Breast epithelium (tissue), 4 donors: ENCODE results near the gene NUP210. TPM values are rescaled to one million over a fixed set of nuclear protein-coding genes. Genes with fewer than 3 reads are reported as not detected.

Source experiments
- DNase-seq, 2 donors: peaks; one replicate each; pipeline ENCODE4 v3.0.0-alpha.2; 2019; ENCODE audit warnings: low spot score in 2 of 2
- H3K27ac ChIP-seq, 2 donors: fragments of 200-600 bp; sonication (generic) in 1 of 2; one replicate each; pipeline ENCODE4 v1.5.1; 2016 to 2019; ENCODE audit warnings: mild to moderate bottlenecking in 1 of 2
- H3K27me3 ChIP-seq, 2 donors: fragments of 200-600 bp; sonication (generic) in 1 of 2; one replicate each; pipeline versions ENCODE4 v1.5.1 to v1.6.0; 2017 to 2019; ENCODE audit warnings: control low read depth in 1 of 2, mild to moderate bottlenecking in 1 of 2
- H3K36me3 ChIP-seq: fragments of 200-600 bp; one replicate; pipeline ENCODE4 v1.5.1; 2019
- H3K4me1 ChIP-seq, 2 donors: fragments of 200-600 bp; sonication (generic); one replicate each; pipeline ENCODE4 v1.5.1; 2016 to 2019; ENCODE audit warnings: control low read depth in 1 of 2
- H3K4me3 ChIP-seq, 3 donors: fragments of 200-600 bp; sonication (generic); 1 replicate in 2 of 3; 2 replicates in 1 of 3; pipeline ENCODE4 v1.5.1; 2016 to 2019; ENCODE audit warnings: mild to moderate bottlenecking in 3 of 3, moderate library complexity in 2 of 3
- H3K9me3 ChIP-seq, 2 donors: fragments of 200-600 bp; sonication (generic) in 1 of 2; one replicate each; pipeline ENCODE4 v1.5.1; 2016 to 2019; ENCODE audit warnings: control low read depth in 1 of 2
- CTCF ChIP-seq, 3 donors: fragments of 450-650 bp; IDR thresholded peaks; one replicate each; pipeline ENCODE4 v1.5.1; 2016 to 2017; ENCODE audit warnings: antibody characterized with exemption in 3 of 3, mild to moderate bottlenecking in 3 of 3, moderate library complexity in 3 of 3
- POLR2A ChIP-seq: fragments of 450-650 bp; IDR thresholded peaks from one replicate; pipeline ENCODE4 v1.6.1; 2016; ENCODE audit warnings: antibody characterized with exemption, mild to moderate bottlenecking, moderate library complexity
- POLR2AphosphoS5 ChIP-seq, 3 donors: sonication (generic); formaldehyde crosslinking; IDR thresholded peaks; one replicate each; pipeline ENCODE4 v1.6.1; 2017; ENCODE audit warnings: antibody characterized with exemption in 3 of 3
- intact Hi-C: fragments of 100-400 bp; cut with DNase I; formaldehyde crosslinking; loops from one replicate; pipeline ENCODE4 v1.15.1; 2023; ENCODE audit warnings: low total_unique reads
- total RNA-seq, 3 donors: library from RNA; depleted of rRNA; stranded (reverse); fragments of >200 nt; gene quantifications; one replicate each; pipeline ENCODE4 v1.1.0, GENCODE V29; 2016

NUP210 gene
- total RNA-seq, 3 donors from 2014 or later, result 2.2 to 15.2 (median 14.7) TPM

GRCh38 chr3:13403847-13404246 lies 16.3 kb downstream of the NUP210 start:
- no peaks in the 10 kb centered on the region for H3K36me3 ChIP-seq
- DNase-seq, result no peak
- TF ChIP-seq CTCF (IDR thresholded peaks at IDR 0.05) (no peak), POLR2AphosphoS5 (IDR thresholded peaks at IDR 0.05) (no peak), POLR2A (no peak)
- intact Hi-C loops, result no loop called here
- H3K27me3 ChIP-seq, result no peaks in the 10 kb centered on the region
- H3K27ac ChIP-seq, result no peak overlapping the region
- no peaks in the 10 kb centered on the region for H3K4me1 ChIP-seq
- peaks cover 17 to 19% of the 10 kb centered on the region in 2 donors for H3K9me3 ChIP-seq
- H3K4me3 ChIP-seq, result no peak overlapping the region

GRCh38 chr3:13403213-13403819 lies 16.8 kb downstream of the NUP210 start:
- H3K4me3 ChIP-seq, result no peak overlapping the region
- intact Hi-C loops, result no loop called here
- no peaks in the 10 kb centered on the region for H3K27me3 ChIP-seq
- peaks cover 13 to 16% of the 10 kb centered on the region in 2 donors for H3K9me3 ChIP-seq
- TF ChIP-seq POLR2A (no peak), CTCF (IDR thresholded peaks at IDR 0.05) (no peak)
- H3K36me3 ChIP-seq, result no peaks in the 10 kb centered on the region
- no peaks in the 10 kb centered on the region for H3K4me1 ChIP-seq
- no peak for DNase-seq
- H3K27ac ChIP-seq, result no peak overlapping the region

GRCh38 chr3:13401149-13401548 lies 19.0 kb downstream of the NUP210 start:
- H3K4me3 ChIP-seq, result no peak overlapping the region
- no peaks in the 10 kb centered on the region for H3K4me1 ChIP-seq
- H3K36me3 ChIP-seq, result no peaks in the 10 kb centered on the region
- intact Hi-C loops, result no loop called here
- no peak overlapping the region for H3K27ac ChIP-seq
- no peak for DNase-seq
- peaks cover 0 to 4% of the 10 kb centered on the region in 2 donors for H3K9me3 ChIP-seq
- H3K27me3 ChIP-seq, result no peaks in the 10 kb centered on the region
- TF ChIP-seq POLR2A, result no peak
- TF ChIP-seq CTCF (IDR thresholded peaks at IDR 0.05), result no peak
- no peak for TF ChIP-seq POLR2AphosphoS5 (IDR thresholded peaks at IDR 0.05)

- Histone ChIP-seq H3K27me3 (no peaks in the 10 kb centered on the region), H3K36me3 (no peaks in the 10 kb centered on the region), H3K4me3 (no peak overlapping the region), H3K4me1 (no peaks in the 10 kb centered on the region), H3K27ac (no peak overlapping the region), H3K9me3 (peaks cover 0 to 4% of the 10 kb centered on the region in 2 donors)
- no peak for TF ChIP-seq POLR2AphosphoS5 (IDR thresholded peaks at IDR 0.05)
- no peak for TF ChIP-seq POLR2A
- no peak for TF ChIP-seq CTCF (IDR thresholded peaks at IDR 0.05)
- intact Hi-C loops, result no loop called here
- no peak for DNase-seq
These were observed 19.9 kb downstream of the NUP210 start for GRCh38 chr3:13400114-13400673.

- DNase-seq, result no peak
- Histone ChIP-seq H3K27me3 (no peaks in the 10 kb centered on the region), H3K27ac (no peak overlapping the region), H3K4me1 (no peaks in the 10 kb centered on the region), H3K36me3 (no peaks in the 10 kb centered on the region), H3K9me3 (peaks cover 0 to 4% of the 10 kb centered on the region in 2 donors), H3K4me3 (no peak overlapping the region)
- intact Hi-C loops, result no loop called here
- TF ChIP-seq POLR2AphosphoS5 (IDR thresholded peaks at IDR 0.05) (no peak), CTCF (IDR thresholded peaks at IDR 0.05) (no peak), POLR2A (no peak)
These were observed 20.5 kb downstream of the NUP210 start for GRCh38 chr3:13399603-13400002.
